Measurements from ENCODE around the gene GPR151.
A peak's percentile ranks its signal among the peaks of the same experiment; 100 is the strongest.

GPR151 gene

GRCh38 chr5:146549615-146550014 lies 33.6 kb upstream of the GPR151 start:
- no peak for TF ChIP-seq EZH2phosphoT487 (IDR thresholded peaks at IDR 0.05; ENCODE audit: low read length)
- TF ChIP-seq CTCF (IDR thresholded peaks at IDR 0.05; ENCODE audit: low read length), result no peak
- TF ChIP-seq EZH2 (optimal IDR thresholded peaks at IDR 0.05; ENCODE audit: low read depth, low read length), result no peak
- H3K79me2 ChIP-seq (ENCODE audit: low read length), result no peaks in the 10 kb centered on the region
- H3K36me3 ChIP-seq (replicated peaks; ENCODE audit: insufficient read depth, low read length), result no peaks in the 10 kb centered on the region
- H3F3A ChIP-seq (ENCODE audit: insufficient read depth, low read length), result no peaks in the 10 kb centered on the region
- no peak overlapping the region for H3K4me3 ChIP-seq (ENCODE audit: low read length)
- no peaks in the 10 kb centered on the region for H3K9me3 ChIP-seq (replicated peaks; ENCODE audit: insufficient read depth, low read length)
- H4K20me1 ChIP-seq (ENCODE audit: insufficient read depth, low read length), result no peaks in the 10 kb centered on the region
- DNase-seq, result no peak
- H3K4me1 ChIP-seq (ENCODE audit: low read length), result peaks cover 7% of the 10 kb centered on the region; the same call in 1 of the 2 replicates
- H3K9me2 ChIP-seq (replicated peaks; ENCODE audit: insufficient read depth, low read length), result no peaks in the 10 kb centered on the region
- H3K27ac ChIP-seq (ENCODE audit: low read length), result no peak overlapping the region
- no peaks in the 10 kb centered on the region for H3K27me3 ChIP-seq (replicated peaks; ENCODE audit: insufficient read depth, low read length)
- no peak overlapping the region for H2AFZ ChIP-seq (ENCODE audit: low read length)
- no peak overlapping the region for H3K9ac ChIP-seq (ENCODE audit: low read length)
- no peak overlapping the region for H3K4me2 ChIP-seq (ENCODE audit: low read depth, low read length)

- TF ChIP-seq EZH2phosphoT487 (IDR thresholded peaks at IDR 0.05; ENCODE audit: low read length) (no peak), CTCF (IDR thresholded peaks at IDR 0.05; ENCODE audit: low read length) (no peak), EZH2 (optimal IDR thresholded peaks at IDR 0.05; ENCODE audit: low read depth, low read length) (no peak)
Observed at GRCh38 chr5:146548781-146549449, 32.9 kb upstream of the GPR151 start.

GRCh38 chr5:146544232-146544631 lies 28.2 kb upstream of the GPR151 start:
- Histone ChIP-seq H3K79me2 (ENCODE audit: low read length) (no peaks in the 10 kb centered on the region), H3K9me2 (replicated peaks; ENCODE audit: insufficient read depth, low read length) (no peaks in the 10 kb centered on the region), H3K4me1 (ENCODE audit: low read length) (peaks cover 7% of the 10 kb centered on the region; the same call in 1 of the 2 replicates), H3K9ac (ENCODE audit: low read length) (no peak overlapping the region), H3K4me3 (ENCODE audit: low read length) (no peak overlapping the region), H3K4me2 (ENCODE audit: low read depth, low read length) (no peak overlapping the region), H2AFZ (ENCODE audit: low read length) (no peak overlapping the region), H3K27ac (ENCODE audit: low read length) (no peak overlapping the region), H3K9me3 (replicated peaks; ENCODE audit: insufficient read depth, low read length) (no peaks in the 10 kb centered on the region), H3K27me3 (replicated peaks; ENCODE audit: insufficient read depth, low read length) (no peaks in the 10 kb centered on the region), H3F3A (ENCODE audit: insufficient read depth, low read length) (no peaks in the 10 kb centered on the region), H4K20me1 (ENCODE audit: insufficient read depth, low read length) (no peaks in the 10 kb centered on the region), H3K36me3 (replicated peaks; ENCODE audit: insufficient read depth, low read length) (no peaks in the 10 kb centered on the region)
- no peak for DNase-seq
- no peak for TF ChIP-seq EZH2phosphoT487 (IDR thresholded peaks at IDR 0.05; ENCODE audit: low read length)
- TF ChIP-seq CTCF (IDR thresholded peaks at IDR 0.05; ENCODE audit: low read length), result no peak
- TF ChIP-seq EZH2 (optimal IDR thresholded peaks at IDR 0.05; ENCODE audit: low read depth, low read length), result no peak

More at GRCh38 chr5:146548781-146549449, 32.9 kb upstream of the GPR151 start:
- no peaks in the 10 kb centered on the region for H3K36me3 ChIP-seq (replicated peaks; ENCODE audit: insufficient read depth, low read length)
- H3K79me2 ChIP-seq (ENCODE audit: low read length), result no peaks in the 10 kb centered on the region
- H3K4me1 ChIP-seq (ENCODE audit: low read length), result peaks cover 7% of the 10 kb centered on the region; the same call in 1 of the 2 replicates
- H3K27me3 ChIP-seq (replicated peaks; ENCODE audit: insufficient read depth, low read length), result no peaks in the 10 kb centered on the region
- no peaks in the 10 kb centered on the region for H4K20me1 ChIP-seq (ENCODE audit: insufficient read depth, low read length)
- H3K9me2 ChIP-seq (replicated peaks; ENCODE audit: insufficient read depth, low read length), result no peaks in the 10 kb centered on the region
- H2AFZ ChIP-seq (ENCODE audit: low read length), result no peak overlapping the region
- no peaks in the 10 kb centered on the region for H3F3A ChIP-seq (ENCODE audit: insufficient read depth, low read length)
- H3K4me2 ChIP-seq (ENCODE audit: low read depth, low read length), result no peak overlapping the region
- no peaks in the 10 kb centered on the region for H3K9me3 ChIP-seq (replicated peaks; ENCODE audit: insufficient read depth, low read length)
- peak; percentile 22 for DNase-seq
- H3K9ac ChIP-seq (ENCODE audit: low read length), result no peak overlapping the region
- H3K4me3 ChIP-seq (ENCODE audit: low read length), result no peak overlapping the region
- H3K27ac ChIP-seq (ENCODE audit: low read length), result no peak overlapping the region
